GM13977 (cell line): Measurements from ENCODE around the gene ASB9.
"Not testable (repeated sequence)": the region's sequence is repeated elsewhere in the genome, so short reads cannot be mapped to it uniquely, and the experiment has no call there.

Experiments
- DNase-seq: peaks from one replicate; pipeline ENCODE4 v3.0.0; 2012; ENCODE audit warnings: low spot score
- CTCF ChIP-seq: IDR thresholded peaks from 2 replicates; pipeline ENCODE4 v1.5.1; 2012; ENCODE audit warnings: mild to moderate bottlenecking, control low read depth; ENCODE audit not compliant: insufficient read depth; ENCODE audit errors: extremely low read depth, missing control alignments
- in situ Hi-C: fragments of 300-500 bp; cut with MboI; formaldehyde crosslinking; loops from one replicate; pipeline ENCODE4 v1.12.0; 2022; ENCODE audit warnings: low sequenced_read_pairs, low pct_unique_long_range_greater_than_20kb, mixed read lengths, inconsistent platforms; ENCODE audit not compliant: unreplicated experiment

ASB9 gene

GRCh38 chrX:15203694-15204093, 66.2 kb downstream of the ASB9 start:
- no peak for DNase-seq
- in situ Hi-C loops, result no loop called here

GRCh38 chrX:15202454-15203177, 67.3 kb downstream of the ASB9 start:
- in situ Hi-C loops, result no loop called here
- no peak for DNase-seq
- no peak for TF ChIP-seq CTCF

More at GRCh38 chrX:15203694-15204093, 66.2 kb downstream of the ASB9 start:
- TF ChIP-seq CTCF, result no peak

GRCh38 chrX:15200871-15201270, 69.0 kb downstream of the ASB9 start:
- in situ Hi-C loops, result no loop called here
- no peak for TF ChIP-seq CTCF
- DNase-seq, result no peak

GRCh38 chrX:15198608-15199202, 71.2 kb downstream of the ASB9 start:
- DNase-seq, in situ Hi-C loops: not testable (repeated sequence)

GRCh38 chrX:15194146-15194545, 75.7 kb downstream of the ASB9 start:
- TF ChIP-seq CTCF, result no peak
- in situ Hi-C loops, result no loop called here
- no peak for DNase-seq
